ENCODE measurements around the gene ANKRD17. TPM values are rescaled to one million over a fixed set of nuclear protein-coding genes. Genes with fewer than 3 reads are reported as not detected.

The ANKRD17 gene, protein sequence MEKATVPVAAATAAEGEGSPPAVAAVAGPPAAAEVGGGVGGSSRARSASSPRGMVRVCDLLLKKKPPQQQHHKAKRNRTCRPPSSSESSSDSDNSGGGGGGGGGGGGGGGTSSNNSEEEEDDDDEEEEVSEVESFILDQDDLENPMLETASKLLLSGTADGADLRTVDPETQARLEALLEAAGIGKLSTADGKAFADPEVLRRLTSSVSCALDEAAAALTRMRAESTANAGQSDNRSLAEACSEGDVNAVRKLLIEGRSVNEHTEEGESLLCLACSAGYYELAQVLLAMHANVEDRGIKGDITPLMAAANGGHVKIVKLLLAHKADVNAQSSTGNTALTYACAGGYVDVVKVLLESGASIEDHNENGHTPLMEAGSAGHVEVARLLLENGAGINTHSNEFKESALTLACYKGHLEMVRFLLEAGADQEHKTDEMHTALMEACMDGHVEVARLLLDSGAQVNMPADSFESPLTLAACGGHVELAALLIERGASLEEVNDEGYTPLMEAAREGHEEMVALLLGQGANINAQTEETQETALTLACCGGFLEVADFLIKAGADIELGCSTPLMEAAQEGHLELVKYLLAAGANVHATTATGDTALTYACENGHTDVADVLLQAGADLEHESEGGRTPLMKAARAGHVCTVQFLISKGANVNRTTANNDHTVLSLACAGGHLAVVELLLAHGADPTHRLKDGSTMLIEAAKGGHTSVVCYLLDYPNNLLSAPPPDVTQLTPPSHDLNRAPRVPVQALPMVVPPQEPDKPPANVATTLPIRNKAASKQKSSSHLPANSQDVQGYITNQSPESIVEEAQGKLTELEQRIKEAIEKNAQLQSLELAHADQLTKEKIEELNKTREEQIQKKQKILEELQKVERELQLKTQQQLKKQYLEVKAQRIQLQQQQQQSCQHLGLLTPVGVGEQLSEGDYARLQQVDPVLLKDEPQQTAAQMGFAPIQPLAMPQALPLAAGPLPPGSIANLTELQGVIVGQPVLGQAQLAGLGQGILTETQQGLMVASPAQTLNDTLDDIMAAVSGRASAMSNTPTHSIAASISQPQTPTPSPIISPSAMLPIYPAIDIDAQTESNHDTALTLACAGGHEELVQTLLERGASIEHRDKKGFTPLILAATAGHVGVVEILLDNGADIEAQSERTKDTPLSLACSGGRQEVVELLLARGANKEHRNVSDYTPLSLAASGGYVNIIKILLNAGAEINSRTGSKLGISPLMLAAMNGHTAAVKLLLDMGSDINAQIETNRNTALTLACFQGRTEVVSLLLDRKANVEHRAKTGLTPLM (N-terminal part only)
- 39.7 and 44.2 TPM in 2 replicates for total RNA-seq (ENCODE audit: low replicate concordance)

DNA sequence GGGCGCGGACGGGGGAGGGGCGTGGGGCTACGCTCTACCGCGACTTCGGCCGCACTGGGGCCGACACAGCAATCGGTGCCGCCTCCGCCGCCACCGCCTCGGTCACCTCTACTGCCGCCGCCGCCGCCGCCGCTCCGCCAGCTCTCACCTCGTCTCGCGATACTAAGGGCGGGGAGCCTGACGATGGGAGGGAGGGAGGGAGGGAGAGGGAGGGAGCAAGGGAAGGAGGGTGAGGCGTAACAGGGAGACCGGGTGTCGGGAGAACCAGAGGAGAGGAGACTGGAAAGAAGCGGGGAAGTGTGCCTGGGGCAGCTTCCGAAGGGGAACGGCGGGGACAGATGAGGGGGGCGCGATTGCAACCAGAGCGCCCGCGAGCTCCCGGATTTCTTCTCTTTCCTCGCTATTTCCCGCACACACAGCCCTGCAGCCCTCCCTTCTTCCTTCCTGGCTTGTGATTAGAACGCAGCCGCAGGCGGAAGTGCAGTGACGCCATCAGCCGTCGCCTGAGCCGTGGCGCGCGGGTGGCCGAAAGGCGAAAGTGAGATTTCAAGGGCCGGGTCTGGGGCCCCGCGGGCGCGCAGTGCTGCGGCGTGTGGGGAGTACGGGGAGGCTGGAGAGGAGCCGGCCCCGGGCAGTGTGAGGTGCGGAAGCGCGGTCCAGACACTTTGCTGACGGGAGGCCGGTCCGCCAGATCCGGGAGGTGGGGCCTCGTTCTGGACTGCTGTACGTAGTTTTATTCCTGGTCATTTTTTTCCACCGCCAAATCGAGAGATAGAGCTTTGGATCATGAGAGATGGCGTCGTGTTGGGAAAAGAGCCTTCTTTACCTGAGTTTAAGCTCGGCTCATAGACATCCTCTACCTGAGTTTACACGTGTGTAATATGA, at the start of gene ANKRD17:
TSS of gene ANKRD17 (minus strand) at position 113 of the 885 bp plus-strand sequence. CDS start 130 bp downstream, outside the sequence.

GRCh38 chr4:73069338-73070073, 189.1 kb downstream of the ANKRD17 start, which contains the start of gene COX18:
COX18 (minus strand) TSS chr4:73069716; CDS start chr4:73069649, 67 bp downstream.

Other genes with a start within 250 kb of the ANKRD17 start
- 4.1 and 19.6 TPM in 2 replicates for gene COX18, start 189.1 kb downstream of the ANKRD17 start, total RNA-seq (ENCODE audit: low replicate concordance)
- not detected in 2 replicates for gene ALB, start 145.5 kb upstream of the ANKRD17 start, total RNA-seq (ENCODE audit: low replicate concordance)
- 0.23 and 0.59 TPM in 2 replicates for gene AFP, start 177.4 kb upstream of the ANKRD17 start, total RNA-seq (ENCODE audit: low replicate concordance)
- gene AFM, start 222.9 kb upstream of the ANKRD17 start, total RNA-seq (ENCODE audit: low replicate concordance), result not detected in 2 replicates